OCI-LY3 (cell line): ENCODE data around the gene NXN.

Experiments used
- EZH2phosphoT487 ChIP-seq: fragments of 200-600 bp; shearing (Covaris generic); IDR thresholded peaks from 2 replicates; pipeline ENCODE4 v1.6.1; 2018; ENCODE audit warnings: antibody characterized with exemption, mixed run types, low read depth
- TF ChIP-seq, protein P1 (sequence below): fragments of 200-600, 300-600 bp; sonication (generic); IDR thresholded peaks from 2 replicates; pipeline ENCODE4 v1.5.1; 2014; ENCODE audit warnings: antibody characterized with exemption, low read length, low read depth

DNA sequence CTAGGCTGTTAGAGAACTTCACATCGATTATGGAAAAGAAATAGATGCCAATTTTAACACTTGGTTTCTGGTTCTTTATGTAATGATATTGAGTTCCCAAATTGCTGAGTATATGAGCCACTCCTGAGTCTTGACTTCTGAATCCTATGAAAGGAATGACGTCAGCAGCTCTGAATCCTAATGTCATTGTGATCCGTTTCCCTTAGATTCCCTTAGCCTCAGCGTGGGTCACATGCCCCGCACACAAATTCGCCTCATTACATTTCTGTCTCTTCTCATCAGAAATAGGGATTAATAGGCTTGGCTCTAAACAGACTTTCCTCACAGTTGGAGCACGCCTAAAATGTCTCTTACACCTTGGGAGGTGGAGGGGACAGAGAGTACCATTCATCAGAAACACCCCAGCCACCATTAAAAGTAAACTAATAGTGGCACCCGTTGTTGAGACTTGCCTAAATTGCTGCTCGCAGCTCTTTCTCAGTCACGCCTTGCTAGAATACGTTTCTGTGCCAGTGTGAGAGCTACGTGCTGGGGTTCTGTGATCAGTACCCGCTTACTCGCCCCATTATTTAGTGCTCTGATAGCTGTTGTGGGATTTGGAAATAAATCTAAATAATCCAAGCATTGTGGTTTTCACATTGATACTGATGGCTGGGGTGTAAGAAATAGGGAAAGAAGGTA lies 190.3 kb downstream of the NXN start:
- TF ChIP-seq, protein P1, sequence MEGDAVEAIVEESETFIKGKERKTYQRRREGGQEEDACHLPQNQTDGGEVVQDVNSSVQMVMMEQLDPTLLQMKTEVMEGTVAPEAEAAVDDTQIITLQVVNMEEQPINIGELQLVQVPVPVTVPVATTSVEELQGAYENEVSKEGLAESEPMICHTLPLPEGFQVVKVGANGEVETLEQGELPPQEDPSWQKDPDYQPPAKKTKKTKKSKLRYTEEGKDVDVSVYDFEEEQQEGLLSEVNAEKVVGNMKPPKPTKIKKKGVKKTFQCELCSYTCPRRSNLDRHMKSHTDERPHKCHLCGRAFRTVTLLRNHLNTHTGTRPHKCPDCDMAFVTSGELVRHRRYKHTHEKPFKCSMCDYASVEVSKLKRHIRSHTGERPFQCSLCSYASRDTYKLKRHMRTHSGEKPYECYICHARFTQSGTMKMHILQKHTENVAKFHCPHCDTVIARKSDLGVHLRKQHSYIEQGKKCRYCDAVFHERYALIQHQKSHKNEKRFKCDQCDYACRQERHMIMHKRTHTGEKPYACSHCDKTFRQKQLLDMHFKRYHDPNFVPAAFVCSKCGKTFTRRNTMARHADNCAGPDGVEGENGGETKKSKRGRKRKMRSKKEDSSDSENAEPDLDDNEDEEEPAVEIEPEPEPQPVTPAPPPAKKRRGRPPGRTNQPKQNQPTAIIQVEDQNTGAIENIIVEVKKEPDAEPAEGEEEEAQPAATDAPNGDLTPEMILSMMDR: no peak
- TF ChIP-seq EZH2phosphoT487: no peak
